AG09319 (cell line): Measurements from ENCODE around the gene KRT28.

ENCODE experiments used
- DNase-seq: peaks from one replicate; pipeline ENCODE4 v3.0.0-alpha.2; 2010; ENCODE audit warnings: low read depth; ENCODE audit errors: extremely low read depth
- TF ChIP-seq, protein P1 (sequence below): IDR thresholded peaks from 2 replicates; pipeline ENCODE4 v1.5.1; 2011; ENCODE audit warnings: low read depth, mild to moderate bottlenecking, inconsistent platforms, low read length, moderate library complexity

The KRT28 gene

DNA sequence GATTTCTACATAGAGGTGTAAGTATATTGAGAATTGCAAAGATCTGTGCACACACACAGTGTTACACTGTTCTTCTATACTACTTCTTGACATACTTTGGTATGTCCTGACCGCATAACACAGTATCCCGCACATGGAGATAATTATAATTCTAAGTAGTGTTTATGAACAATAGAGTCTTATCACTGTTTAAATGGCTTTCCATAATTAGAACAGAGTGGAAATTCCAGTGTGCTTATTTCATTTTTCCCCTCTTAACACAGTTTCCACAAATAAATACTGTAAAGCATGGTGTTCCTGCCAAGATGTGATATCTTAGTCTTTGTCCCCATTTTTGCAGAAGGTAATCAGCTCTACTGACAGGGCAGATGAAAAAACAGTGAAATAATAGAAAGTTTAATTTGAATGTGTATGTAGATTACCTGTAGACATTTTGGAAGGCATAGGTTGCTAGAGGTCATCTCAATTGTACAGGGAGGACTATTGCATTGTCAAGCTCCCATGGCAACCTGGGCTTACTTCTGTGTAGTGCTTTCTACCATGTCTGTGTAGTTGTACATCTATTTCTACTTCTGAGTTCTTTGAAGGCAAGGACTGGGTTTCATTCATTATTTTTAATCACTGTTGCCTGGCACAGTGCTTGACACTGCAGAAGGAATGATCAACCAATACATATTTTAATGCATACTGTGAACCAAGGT lies 10.1 kb upstream of the KRT28 start:
- TF ChIP-seq, protein P1, sequence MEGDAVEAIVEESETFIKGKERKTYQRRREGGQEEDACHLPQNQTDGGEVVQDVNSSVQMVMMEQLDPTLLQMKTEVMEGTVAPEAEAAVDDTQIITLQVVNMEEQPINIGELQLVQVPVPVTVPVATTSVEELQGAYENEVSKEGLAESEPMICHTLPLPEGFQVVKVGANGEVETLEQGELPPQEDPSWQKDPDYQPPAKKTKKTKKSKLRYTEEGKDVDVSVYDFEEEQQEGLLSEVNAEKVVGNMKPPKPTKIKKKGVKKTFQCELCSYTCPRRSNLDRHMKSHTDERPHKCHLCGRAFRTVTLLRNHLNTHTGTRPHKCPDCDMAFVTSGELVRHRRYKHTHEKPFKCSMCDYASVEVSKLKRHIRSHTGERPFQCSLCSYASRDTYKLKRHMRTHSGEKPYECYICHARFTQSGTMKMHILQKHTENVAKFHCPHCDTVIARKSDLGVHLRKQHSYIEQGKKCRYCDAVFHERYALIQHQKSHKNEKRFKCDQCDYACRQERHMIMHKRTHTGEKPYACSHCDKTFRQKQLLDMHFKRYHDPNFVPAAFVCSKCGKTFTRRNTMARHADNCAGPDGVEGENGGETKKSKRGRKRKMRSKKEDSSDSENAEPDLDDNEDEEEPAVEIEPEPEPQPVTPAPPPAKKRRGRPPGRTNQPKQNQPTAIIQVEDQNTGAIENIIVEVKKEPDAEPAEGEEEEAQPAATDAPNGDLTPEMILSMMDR: no peak
- no peak for DNase-seq

DNA sequence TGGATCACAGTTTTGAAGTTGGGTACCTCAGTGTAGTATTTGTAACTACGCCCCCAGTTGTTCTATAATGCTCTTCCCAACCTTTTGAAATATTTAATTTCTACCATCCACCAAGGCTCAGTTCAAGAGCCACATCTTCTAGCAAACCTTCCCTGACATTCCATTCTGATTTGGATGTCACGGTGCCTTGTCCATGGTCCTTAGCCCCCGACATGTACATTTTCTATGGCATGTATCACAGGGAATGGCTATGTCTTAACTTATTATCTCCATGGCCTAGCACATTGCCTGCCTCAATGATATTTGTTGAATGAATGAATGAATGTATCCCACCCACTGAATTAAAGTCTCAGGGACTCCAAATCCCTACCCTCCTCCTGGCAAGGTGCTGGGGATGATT lies 6.4 kb upstream of the KRT28 start:
- TF ChIP-seq, protein P1: no peak
- no peak for DNase-seq

DNA sequence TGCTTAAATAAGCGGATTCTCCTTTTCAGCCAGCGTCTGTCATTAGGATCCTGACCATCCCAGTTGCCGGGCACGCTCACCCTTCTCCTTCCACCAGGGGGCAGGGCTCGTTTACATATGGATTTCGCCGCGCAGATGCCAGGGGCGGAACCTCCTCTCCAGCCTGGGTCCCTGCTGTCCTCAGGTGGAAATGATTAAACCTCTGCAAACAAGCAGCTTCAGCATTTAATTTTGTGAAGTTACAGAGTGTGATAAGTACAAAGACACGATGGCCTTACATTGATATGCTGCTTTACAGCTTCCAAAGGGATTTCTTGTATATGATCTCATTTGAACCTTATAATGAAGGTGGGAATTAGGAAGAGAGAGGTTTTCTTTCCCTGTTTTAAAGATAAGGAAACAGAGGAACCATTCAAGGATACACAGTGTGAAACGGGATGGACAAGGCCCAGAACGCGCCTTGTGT lies 3.9 kb upstream of the KRT28 start:
- peak; percentile 40 for DNase-seq
- TF ChIP-seq, protein P1: peak; percentile 95

DNA sequence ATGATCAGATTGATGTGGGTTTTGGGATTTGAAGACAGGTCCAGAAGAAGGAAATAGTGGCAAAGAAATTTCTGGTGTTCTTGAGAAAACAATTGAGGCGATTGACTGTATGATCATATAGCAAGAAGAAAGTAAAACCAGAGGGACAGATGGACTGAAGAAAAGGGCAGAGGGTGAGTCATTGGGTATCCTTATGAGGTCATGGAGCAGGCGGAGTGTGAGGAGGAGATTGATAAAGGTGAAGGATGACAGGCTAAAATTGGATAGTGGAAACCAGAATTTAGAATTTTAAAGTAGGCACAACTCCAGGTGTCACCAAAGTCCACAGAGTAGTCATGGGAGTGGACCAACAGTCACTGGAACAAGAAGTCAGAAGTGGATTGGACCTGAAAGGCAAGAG lies 1.4 kb upstream of the KRT28 start:
- TF ChIP-seq, protein P1: no peak
- DNase-seq: no peak

DNA sequence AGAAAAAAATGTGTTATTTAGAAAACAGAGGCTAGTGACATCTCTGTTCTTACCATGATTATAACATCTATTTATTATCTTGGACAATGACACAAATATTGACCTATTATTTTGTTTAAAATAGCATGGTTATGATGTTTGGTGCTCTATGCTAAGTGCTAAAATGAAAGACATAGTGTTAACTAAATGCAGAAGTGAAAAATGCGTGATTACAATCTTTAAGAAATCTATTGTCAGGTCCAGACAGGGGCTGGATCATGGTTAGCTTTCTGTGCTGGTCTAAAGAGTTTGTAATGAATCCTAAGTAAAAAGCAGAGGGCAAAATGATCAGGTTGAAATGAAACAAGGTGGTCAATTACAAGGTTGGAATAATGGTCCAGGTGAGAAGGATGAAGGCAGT lies 622 bp upstream of the KRT28 start:
- no peak for DNase-seq
- TF ChIP-seq, protein P1: no peak

- TF ChIP-seq, protein P1: no peak
- no peak for DNase-seq
Observed at GRCh38 chr17:40796846-40797245, 2.9 kb downstream of the KRT28 start.

GRCh38 chr17:40795019-40795667 lies 4.6 kb downstream of the KRT28 start:
- TF ChIP-seq, protein P1: no peak
- no peak for DNase-seq
